ENCODE measurements around the gene HIGD1B. TPM values are rescaled to one million over a fixed set of nuclear protein-coding genes. Genes with fewer than 3 reads are reported as not detected.

Gene HIGD1B
- total and polyA plus RNA-seq, 10 of the 15 experiments (the other 5 are each of a cell fraction or from before 2014, with no cell fraction given): 1.0 TPM; not detected in 9

DNA sequence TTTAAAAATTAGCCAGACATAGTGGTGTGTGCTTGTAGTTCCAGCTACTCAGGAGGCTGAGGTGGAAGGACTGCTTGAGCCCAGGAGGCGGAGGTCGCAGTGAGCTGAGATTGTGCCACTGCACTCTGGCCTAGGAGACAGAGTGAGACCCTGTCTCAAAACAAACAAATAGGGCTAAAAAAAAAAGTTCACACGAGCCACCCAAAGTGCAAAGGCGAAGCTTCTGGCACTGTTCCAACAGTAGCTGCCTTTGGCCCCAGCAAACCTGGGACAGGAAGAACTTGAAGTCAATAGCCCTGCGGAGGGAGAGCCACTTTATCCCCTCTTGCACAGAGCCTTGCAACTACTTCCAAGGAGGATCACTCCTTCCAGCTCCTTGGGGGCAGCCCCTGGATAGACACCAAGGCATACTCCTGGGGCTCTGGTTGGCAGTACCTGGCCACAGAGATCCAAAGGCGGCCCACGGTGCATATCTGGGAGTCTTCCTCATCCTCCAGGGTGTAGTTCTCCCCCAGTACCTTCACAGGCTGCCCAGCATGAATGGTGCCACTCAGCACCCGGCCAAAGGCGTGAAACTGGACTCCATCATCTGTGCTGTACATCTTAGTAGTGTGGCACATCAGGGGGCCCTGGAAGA lies 14.7 kb downstream of the HIGD1B start (continued):
- no peak for TF ChIP-seq JUND (IDR thresholded peaks at IDR 0.05; ENCODE audit: low read depth, low read length)
- TF ChIP-seq BMI1 (IDR thresholded peaks at IDR 0.05; ENCODE audit: borderline replicate concordance): no peak
- TF ChIP-seq, protein P1, sequence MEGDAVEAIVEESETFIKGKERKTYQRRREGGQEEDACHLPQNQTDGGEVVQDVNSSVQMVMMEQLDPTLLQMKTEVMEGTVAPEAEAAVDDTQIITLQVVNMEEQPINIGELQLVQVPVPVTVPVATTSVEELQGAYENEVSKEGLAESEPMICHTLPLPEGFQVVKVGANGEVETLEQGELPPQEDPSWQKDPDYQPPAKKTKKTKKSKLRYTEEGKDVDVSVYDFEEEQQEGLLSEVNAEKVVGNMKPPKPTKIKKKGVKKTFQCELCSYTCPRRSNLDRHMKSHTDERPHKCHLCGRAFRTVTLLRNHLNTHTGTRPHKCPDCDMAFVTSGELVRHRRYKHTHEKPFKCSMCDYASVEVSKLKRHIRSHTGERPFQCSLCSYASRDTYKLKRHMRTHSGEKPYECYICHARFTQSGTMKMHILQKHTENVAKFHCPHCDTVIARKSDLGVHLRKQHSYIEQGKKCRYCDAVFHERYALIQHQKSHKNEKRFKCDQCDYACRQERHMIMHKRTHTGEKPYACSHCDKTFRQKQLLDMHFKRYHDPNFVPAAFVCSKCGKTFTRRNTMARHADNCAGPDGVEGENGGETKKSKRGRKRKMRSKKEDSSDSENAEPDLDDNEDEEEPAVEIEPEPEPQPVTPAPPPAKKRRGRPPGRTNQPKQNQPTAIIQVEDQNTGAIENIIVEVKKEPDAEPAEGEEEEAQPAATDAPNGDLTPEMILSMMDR (IDR thresholded peaks at IDR 0.05 in 2 of 3, conservative IDR thresholded peaks at IDR 0.05 in 1 of 3; ENCODE audit: control insufficient read depth in 2 of 3, extremely low read depth in 1 of 3, insufficient read depth in 1 of 3, low read depth in 3 of 3, low read length in 3 of 3): no peak
- no peak for TF ChIP-seq CREM (IDR thresholded peaks at IDR 0.05; ENCODE audit: low read depth)
- no peak for TF ChIP-seq EGR1 (IDR thresholded peaks at IDR 0.05; ENCODE audit: borderline replicate concordance in 1 of 2, low read depth in 2 of 2, low read length in 2 of 2)
- no peak for TF ChIP-seq CBX3 (IDR thresholded peaks at IDR 0.05; ENCODE audit: borderline replicate concordance, low read depth)
- TF ChIP-seq, protein P2, sequence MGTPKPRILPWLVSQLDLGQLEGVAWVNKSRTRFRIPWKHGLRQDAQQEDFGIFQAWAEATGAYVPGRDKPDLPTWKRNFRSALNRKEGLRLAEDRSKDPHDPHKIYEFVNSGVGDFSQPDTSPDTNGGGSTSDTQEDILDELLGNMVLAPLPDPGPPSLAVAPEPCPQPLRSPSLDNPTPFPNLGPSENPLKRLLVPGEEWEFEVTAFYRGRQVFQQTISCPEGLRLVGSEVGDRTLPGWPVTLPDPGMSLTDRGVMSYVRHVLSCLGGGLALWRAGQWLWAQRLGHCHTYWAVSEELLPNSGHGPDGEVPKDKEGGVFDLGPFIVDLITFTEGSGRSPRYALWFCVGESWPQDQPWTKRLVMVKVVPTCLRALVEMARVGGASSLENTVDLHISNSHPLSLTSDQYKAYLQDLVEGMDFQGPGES (IDR thresholded peaks at IDR 0.05): no peak

All from GM12878 (cell line).